Activated CD8-positive, alpha-beta T cell treated with anti-CD3 and anti-CD28 coated beads, Interleukin-2, amount 10 ng/mL, durations not matched to agents 7 days and 5 days (primary cell): Measurements from ENCODE around the gene NDUFC2. TPM values are rescaled to one million over a fixed set of nuclear protein-coding genes. Genes with fewer than 3 reads are reported as not detected.
"Not testable (repeated sequence)": the region's sequence is repeated elsewhere in the genome, so short reads cannot be mapped to it uniquely, and the experiment has no call there.

ENCODE experiments used
- ATAC-seq: fragments of 150-1000 bp; cut with Tn5 transposase; one replicate; pipeline ENCODE4 v1.10.0; 2021; ENCODE audit warnings: moderate library complexity
- CTCF ChIA-PET: fragments of 350-600 bp; sonication (Branson Sonifier 250); formaldehyde crosslinking; loops from one replicate; lab custom pipeline; 2021; ENCODE audit warnings: antibody characterized with exemption; lab: Charles Lee
- POLR2A ChIA-PET: fragments of 350-600 bp; sonication (Branson Sonifier 250); formaldehyde crosslinking; loops from one replicate; lab custom pipeline; 2021; ENCODE audit warnings: antibody characterized with exemption; lab: Charles Lee
- DNase-seq: peaks from one replicate; pipeline ENCODE4 v3.0.0-alpha.2; 2020
- H3K27ac Mint-ChIP-seq: one replicate; pipeline ENCODE4 v1.8.0; 2021; ENCODE audit warnings: mild to moderate bottlenecking, mixed read lengths
- H3K27me3 Mint-ChIP-seq: one replicate; pipeline ENCODE4 v1.8.0; 2021; ENCODE audit warnings: low read depth, mixed read lengths
- H3K36me3 Mint-ChIP-seq: one replicate; pipeline ENCODE4 v1.8.0; 2021; ENCODE audit warnings: low read depth, mixed read lengths
- H3K4me1 Mint-ChIP-seq: one replicate; pipeline ENCODE4 v1.8.0; 2021; ENCODE audit warnings: low read depth, mixed read lengths
- H3K4me3 Mint-ChIP-seq: one replicate; pipeline ENCODE4 v1.8.0; 2021; ENCODE audit warnings: mild to moderate bottlenecking, mixed read lengths
- H3K9me3 Mint-ChIP-seq: one replicate; pipeline ENCODE4 v1.8.0; 2022; ENCODE audit warnings: mixed read lengths; ENCODE audit not compliant: insufficient read depth
- total RNA-seq, 2 experiments: library from RNA; stranded (reverse); gene quantifications; one replicate each; pipeline ENCODE4 v1.2.3, GENCODE V29; 2021

The NDUFC2 gene
- total RNA-seq, 2 experiments from 2014 or later = 193 TPM

GRCh38 chr11:78078218-78079167, 1.2 kb downstream of the NDUFC2 start:
- H3K9me3 Mint-ChIP-seq = no peaks in the 10 kb centered on the region
- H3K4me1 Mint-ChIP-seq = peaks cover 58% of the 10 kb centered on the region
- POLR2A ChIA-PET = interaction anchor here (0.6 to 2.3 kb wide), 8 partner anchors 8 to 193 kb away, joined by 3 to 18 read pairs (median 3); partner anchors contain the start of genes ALG8 and INTS4
- H3K27me3 Mint-ChIP-seq = no peaks in the 10 kb centered on the region
- DNase-seq (no peak), ATAC-seq (no peak)
- H3K27ac Mint-ChIP-seq = peak overlapping the region; percentile 90
- CTCF ChIA-PET = interaction anchor here (0.7 to 2.6 kb wide), 5 partner anchors 15 to 486 kb away, joined by 3 to 14 read pairs (median 9); partner anchors contain the start of gene ALG8
- peaks cover 20% of the 10 kb centered on the region for H3K36me3 Mint-ChIP-seq
- H3K4me3 Mint-ChIP-seq = peak overlapping the region; percentile 92

GRCh38 chr11:78077592-78077991, 2.1 kb downstream of the NDUFC2 start:
- not testable (repeated sequence) for H3K27ac Mint-ChIP-seq, DNase-seq, H3K27me3 Mint-ChIP-seq, ATAC-seq, H3K9me3 Mint-ChIP-seq
- Mint-ChIP-seq H3K36me3 (peaks cover 22% of the 10 kb centered on the region), H3K4me1 (peaks cover 58% of the 10 kb centered on the region), H3K4me3 (peak overlapping the region; percentile 92)
- CTCF ChIA-PET = interaction anchor here (0.7 to 2.6 kb wide), 4 partner anchors 16 to 113 kb away, joined by 3 to 14 read pairs (median 10); partner anchors contain the start of gene ALG8
- POLR2A ChIA-PET = interaction anchor here (0.6 to 1.6 kb wide), 6 partner anchors 11 to 193 kb away, joined by 3 to 4 read pairs (median 3); partner anchors contain the start of gene INTS4

GRCh38 chr11:78076733-78077403, 2.8 kb downstream of the NDUFC2 start:
- ChIA-PET POLR2A (interaction anchor here (0.7 to 1.4 kb wide), 3 partner anchors 62 to 82 kb away, joined by 3 read pairs; partner anchors contain the start of gene INTS4), CTCF (interaction anchor here (0.8 to 2.1 kb wide), 3 partner anchors 17 to 63 kb away, joined by 3 to 10 read pairs (median 9); partner anchors contain the start of gene ALG8)
- Mint-ChIP-seq H3K4me1 (peaks cover 51% of the 10 kb centered on the region), H3K27ac (no peak overlapping the region), H3K36me3 (peaks cover 27% of the 10 kb centered on the region), H3K27me3 (no peaks in the 10 kb centered on the region), H3K4me3 (no peak overlapping the region), H3K9me3 (no peaks in the 10 kb centered on the region)
- ATAC-seq (no peak), DNase-seq (no peak)

- Mint-ChIP-seq H3K36me3 (peaks cover 40% of the 10 kb centered on the region), H3K27me3 (no peaks in the 10 kb centered on the region), H3K4me3 (no peak overlapping the region), H3K27ac (no peak overlapping the region), H3K9me3 (no peaks in the 10 kb centered on the region), H3K4me1 (peaks cover 30% of the 10 kb centered on the region)
- no peak for DNase-seq
- ATAC-seq = no peak
- ChIA-PET CTCF (no interaction called here), POLR2A (no interaction called here)
These were observed 4.9 kb downstream of the NDUFC2 start for GRCh38 chr11:78074756-78075155.

DNA sequence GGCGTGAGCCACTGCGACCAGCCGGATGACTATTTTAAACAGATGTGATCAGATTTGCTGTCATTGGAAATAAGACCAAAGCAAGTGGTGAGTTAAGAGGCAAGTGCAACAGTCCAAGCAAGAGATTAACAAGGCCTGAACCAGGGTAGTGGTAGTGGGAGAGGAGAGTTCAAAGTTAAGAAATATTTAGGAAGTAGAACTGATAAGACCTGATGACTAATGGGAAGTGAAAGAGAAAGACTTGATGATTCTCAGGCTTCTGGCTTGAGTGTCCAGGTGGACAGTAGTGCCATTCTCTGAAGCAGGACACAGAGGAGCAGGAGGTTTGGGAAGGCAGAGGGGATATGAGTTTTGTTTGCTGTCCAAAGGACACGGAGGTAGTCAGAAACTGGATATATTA, 7.2 kb downstream of the NDUFC2 start:
- DNase-seq = no peak
- ChIA-PET POLR2A (no interaction called here), CTCF (no interaction called here)
- peaks cover 19% of the 10 kb centered on the region for H3K4me1 Mint-ChIP-seq
- no peaks in the 10 kb centered on the region for H3K27me3 Mint-ChIP-seq
- ATAC-seq = no peak
- peaks cover 50% of the 10 kb centered on the region for H3K36me3 Mint-ChIP-seq
- H3K27ac Mint-ChIP-seq = no peak overlapping the region
- H3K4me3 Mint-ChIP-seq = no peak overlapping the region
- no peaks in the 10 kb centered on the region for H3K9me3 Mint-ChIP-seq

GRCh38 chr11:78071717-78072116, 7.9 kb downstream of the NDUFC2 start:
- ChIA-PET CTCF (no interaction called here), POLR2A (interaction anchor here (1.5 kb wide), 1 partner anchor 8 kb away, joined by 5 read pairs; the partner anchor contains the start of gene NDUFC2)
- Mint-ChIP-seq H3K36me3 (peaks cover 52% of the 10 kb centered on the region), H3K27ac (no peak overlapping the region), H3K4me3 (no peak overlapping the region), H3K4me1 (peaks cover 15% of the 10 kb centered on the region), H3K27me3 (no peaks in the 10 kb centered on the region), H3K9me3 (no peaks in the 10 kb centered on the region)
- ATAC-seq (no peak), DNase-seq (no peak)

- Mint-ChIP-seq H3K36me3 (peaks cover 47% of the 10 kb centered on the region), H3K27me3 (no peaks in the 10 kb centered on the region), H3K9me3 (no peaks in the 10 kb centered on the region), H3K27ac (no peak overlapping the region), H3K4me1 (peaks cover 7% of the 10 kb centered on the region), H3K4me3 (no peak overlapping the region)
- POLR2A ChIA-PET = interaction anchor here (1.5 kb wide), 1 partner anchor 9 kb away, joined by 5 read pairs; the partner anchor contains the start of gene NDUFC2
- CTCF ChIA-PET = interaction anchor here (1.1 kb wide), 1 partner anchor 25 kb away, joined by 3 read pairs; no protein-coding TSS in a partner anchor
- DNase-seq (no peak), ATAC-seq (no peak)
These were observed 9.0 kb downstream of the NDUFC2 start for GRCh38 chr11:78070621-78071020.

DNA sequence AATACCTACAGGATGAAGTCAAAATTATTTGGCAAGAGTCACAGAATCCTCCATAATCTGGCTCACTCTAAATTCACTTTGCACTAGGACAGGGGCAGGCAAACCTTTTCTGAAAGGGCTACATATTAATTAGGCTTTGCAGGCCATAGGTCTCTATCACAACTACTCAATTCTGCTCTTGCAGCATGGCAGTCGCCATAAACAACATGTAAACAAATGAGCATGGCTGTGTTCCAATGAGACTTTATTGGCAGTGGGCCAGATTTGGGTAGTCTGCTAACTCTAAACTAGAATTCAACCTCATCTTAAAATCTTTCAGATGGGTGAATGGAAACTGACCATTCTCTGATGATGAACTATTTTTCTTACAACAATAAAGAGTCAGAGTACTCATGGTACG, 10.2 kb downstream of the NDUFC2 start:
- H3K4me3 Mint-ChIP-seq = no peak overlapping the region
- ChIA-PET POLR2A (no interaction called here), CTCF (interaction anchor here (0.8 to 1.4 kb wide), 2 partner anchors 24 to 92 kb away, joined by 3 to 5 read pairs; no protein-coding TSS in a partner anchor)
- DNase-seq (no peak), ATAC-seq (no peak)
- H3K4me1 Mint-ChIP-seq = peaks cover under 1% of the 10 kb centered on the region
- H3K27ac Mint-ChIP-seq = no peak overlapping the region
- H3K27me3 Mint-ChIP-seq = no peaks in the 10 kb centered on the region
- H3K9me3 Mint-ChIP-seq = no peaks in the 10 kb centered on the region
- H3K36me3 Mint-ChIP-seq = peaks cover 46% of the 10 kb centered on the region

DNA sequence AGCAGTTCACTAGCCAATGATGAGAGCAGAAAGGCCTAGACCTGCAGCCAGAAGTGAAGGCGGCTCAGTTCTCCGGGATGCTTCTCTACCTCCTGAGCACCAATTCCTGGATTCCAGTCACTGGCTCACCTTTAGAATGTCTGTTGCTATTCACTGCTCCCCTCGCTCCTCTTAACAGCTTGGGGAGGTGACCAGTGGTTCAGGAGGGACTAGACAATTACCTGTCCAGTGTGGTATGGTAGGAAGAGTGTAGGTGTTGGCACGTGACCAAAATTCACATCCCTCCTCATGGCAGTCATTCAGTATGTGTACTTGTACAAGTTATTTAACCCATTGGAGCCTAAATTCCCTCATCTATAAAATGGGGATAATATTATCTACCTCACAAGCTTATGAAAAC, 12.0 kb downstream of the NDUFC2 start:
- CTCF ChIA-PET = interaction anchor here (0.9 kb wide), 1 partner anchor 22 kb away, joined by 3 read pairs; no protein-coding TSS in a partner anchor
- Mint-ChIP-seq H3K4me1 (no peaks in the 10 kb centered on the region), H3K9me3 (no peaks in the 10 kb centered on the region), H3K27me3 (no peaks in the 10 kb centered on the region), H3K4me3 (no peak overlapping the region), H3K36me3 (peaks cover 41% of the 10 kb centered on the region), H3K27ac (no peak overlapping the region)
- POLR2A ChIA-PET = no interaction called here
- no peak for ATAC-seq
- DNase-seq = no peak

GRCh38 chr11:78066471-78066870, 13.2 kb downstream of the NDUFC2 start:
- no peak overlapping the region for H3K27ac Mint-ChIP-seq
- no peak for ATAC-seq
- H3K4me1 Mint-ChIP-seq = no peaks in the 10 kb centered on the region
- H3K4me3 Mint-ChIP-seq = no peak overlapping the region
- no peaks in the 10 kb centered on the region for H3K9me3 Mint-ChIP-seq
- ChIA-PET CTCF (interaction anchor here (1.7 kb wide), 1 partner anchor 20 kb away, joined by 7 read pairs; no protein-coding TSS in a partner anchor), POLR2A (interaction anchor here (1.0 kb wide), 1 partner anchor 11 kb away, joined by 3 read pairs; no protein-coding TSS in a partner anchor)
- H3K27me3 Mint-ChIP-seq = no peaks in the 10 kb centered on the region
- DNase-seq = no peak
- peaks cover 31% of the 10 kb centered on the region for H3K36me3 Mint-ChIP-seq

GRCh38 chr11:78065203-78065602, 14.5 kb downstream of the NDUFC2 start:
- H3K27ac Mint-ChIP-seq = no peak overlapping the region
- ChIA-PET POLR2A (no interaction called here), CTCF (interaction anchor here (1.7 kb wide), 1 partner anchor 19 kb away, joined by 7 read pairs; no protein-coding TSS in a partner anchor)
- H3K27me3 Mint-ChIP-seq = no peaks in the 10 kb centered on the region
- peaks cover 23% of the 10 kb centered on the region for H3K36me3 Mint-ChIP-seq
- ATAC-seq (no peak), DNase-seq (no peak)
- no peaks in the 10 kb centered on the region for H3K4me1 Mint-ChIP-seq
- no peak overlapping the region for H3K4me3 Mint-ChIP-seq
- no peaks in the 10 kb centered on the region for H3K9me3 Mint-ChIP-seq
